ENCODE measurements around the gene PINLYP.
"Not testable (repeated sequence)": the region's sequence is repeated elsewhere in the genome, so short reads cannot be mapped to it uniquely, and the experiment has no call there.

PINLYP gene

DNA sequence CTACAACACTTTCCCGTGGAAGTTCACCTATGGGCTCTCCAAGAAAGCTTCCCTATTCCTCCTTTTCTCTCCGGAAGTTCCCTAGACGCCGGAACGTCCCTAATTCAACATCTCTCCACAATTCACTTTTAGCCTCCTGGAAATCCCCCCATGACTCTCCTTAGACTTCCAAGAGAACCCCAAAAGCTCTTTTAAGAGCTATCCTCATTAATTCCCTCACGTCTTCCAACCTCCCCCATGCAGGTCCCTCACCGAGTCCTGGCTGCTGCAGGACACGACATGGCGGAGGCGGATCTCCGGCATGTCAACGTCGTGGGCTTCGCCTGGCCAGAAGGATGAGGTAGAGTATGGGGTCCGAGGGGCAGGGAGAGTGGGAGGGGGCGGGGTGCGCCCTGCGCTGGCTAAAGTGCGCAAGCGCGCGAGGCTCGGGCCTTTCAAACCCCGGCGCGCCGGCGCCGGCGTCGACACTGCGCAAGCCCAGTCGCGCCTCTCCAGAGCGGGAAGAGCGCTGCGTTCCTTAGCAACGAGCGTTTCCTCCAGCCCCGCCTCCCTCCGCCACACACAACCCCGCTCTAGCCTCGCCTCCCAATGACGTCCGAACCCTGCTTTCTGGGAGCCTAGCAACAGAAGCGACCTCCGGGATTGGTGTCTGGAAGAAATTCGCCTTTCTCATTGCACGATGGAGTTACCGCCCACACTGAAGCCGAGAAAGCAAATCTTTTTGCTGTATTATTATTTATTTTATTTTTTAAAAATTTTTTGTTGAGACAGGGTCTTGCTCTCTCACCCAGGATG, at the start of gene PINLYP, which contains the start of gene XRCC1:
Gene PINLYP, plus strand, starts transcription at position 646 of the 795 bp plus-strand sequence. CDS start 1,391 bp downstream, outside the sequence.
Gene XRCC1, minus strand, starts transcription at position 372 of the 795 bp plus-strand sequence. Its CDS starts 69 bp downstream, at position 303.
- DNase-seq (ENCODE audit: low read depth): peak; percentile 98

DNA sequence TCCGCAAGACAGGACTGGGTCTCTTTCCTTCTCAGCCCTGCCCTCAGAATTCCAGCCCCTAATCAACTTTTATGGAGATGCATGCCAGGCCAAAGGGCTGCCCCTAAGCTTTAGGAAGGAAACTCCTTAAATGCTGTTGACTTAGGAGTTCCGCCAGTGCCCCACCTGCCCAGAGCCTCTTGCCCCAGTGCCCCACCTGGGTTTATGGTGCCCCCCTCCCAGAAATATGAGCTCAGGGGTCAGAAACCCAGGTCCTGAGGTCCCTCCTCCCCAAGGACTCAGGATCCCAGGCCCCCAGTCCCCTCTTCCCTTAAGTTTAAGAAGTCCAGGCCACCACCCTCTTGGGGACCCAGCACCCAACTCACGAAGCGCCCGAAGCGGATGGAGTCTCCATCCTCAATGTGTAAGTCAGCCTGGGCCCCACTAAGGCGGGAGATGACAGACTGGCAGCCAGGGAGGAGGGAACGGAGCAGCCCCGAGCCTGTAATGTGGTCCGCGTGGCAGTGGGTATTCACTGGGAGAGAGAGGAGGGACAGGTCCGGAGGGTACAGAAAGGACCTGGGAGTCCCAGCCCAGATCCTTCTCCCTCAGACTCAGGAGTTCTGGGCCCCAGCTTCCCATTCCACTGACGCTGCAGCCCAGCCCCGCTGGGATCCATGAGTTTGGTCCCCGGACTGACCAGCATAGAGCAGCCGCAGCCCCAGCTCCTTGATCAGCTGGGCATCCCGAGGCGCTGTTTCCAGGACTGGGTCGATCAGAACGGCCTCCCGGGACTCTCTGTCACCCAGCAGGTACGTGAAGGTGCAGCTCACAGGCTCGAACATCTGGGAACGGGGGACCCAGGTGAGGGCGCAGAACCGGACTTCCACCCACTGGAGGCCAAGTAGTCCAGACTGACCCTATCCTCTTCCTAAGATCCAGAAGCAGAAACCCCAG, 49.5 kb upstream of the PINLYP start:
- no peak for DNase-seq (ENCODE audit: low read depth)

DNA sequence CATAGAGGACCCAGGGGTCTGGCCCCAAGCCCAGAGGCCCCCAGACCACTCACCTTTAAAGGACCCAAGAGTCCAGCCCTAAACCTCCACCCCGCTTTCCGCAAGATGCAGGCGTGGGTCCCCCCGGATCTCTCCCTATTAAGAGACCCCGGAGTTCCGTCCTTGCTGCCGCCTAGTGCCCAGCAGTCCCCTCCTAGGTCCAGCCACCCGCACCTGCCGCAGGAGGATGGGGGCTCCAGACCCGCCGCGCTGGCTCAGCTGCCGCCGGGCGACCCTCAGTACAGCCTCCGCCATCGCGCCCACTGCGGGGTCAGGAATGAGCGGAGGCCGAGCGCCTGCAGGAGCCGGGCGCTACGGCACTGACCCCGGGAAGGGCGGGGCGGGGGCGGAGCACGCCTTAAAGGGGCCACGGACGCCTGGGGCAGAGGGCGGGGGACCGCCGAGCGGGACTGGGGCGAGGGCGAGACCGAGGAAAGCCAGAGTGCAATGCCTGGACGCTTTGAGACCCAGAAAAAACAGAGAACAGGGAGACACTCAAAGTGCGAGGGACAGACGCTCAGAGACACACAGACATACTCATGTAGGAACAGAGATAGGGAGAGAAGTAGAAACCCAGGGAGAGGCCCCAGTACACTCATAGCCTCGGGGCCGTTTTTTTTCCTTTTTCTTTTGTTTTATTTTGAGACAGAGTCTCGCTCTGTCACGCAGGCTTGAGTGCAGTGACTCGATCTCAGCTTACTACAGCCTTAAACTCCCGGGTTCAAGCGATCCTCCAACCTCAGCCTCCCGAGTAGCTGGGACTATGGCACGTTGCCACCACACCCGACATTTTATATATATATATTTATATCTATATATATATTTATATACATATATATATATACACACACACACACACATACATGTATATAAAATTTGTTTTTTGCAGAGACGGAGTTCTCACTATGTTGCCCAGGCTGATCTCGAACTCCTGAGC, 48.4 kb upstream of the PINLYP start, which contains the start of gene ETHE1:
Gene ETHE1, minus strand, starts transcription at position 318 of the 976 bp plus-strand sequence. Its CDS starts 24 bp downstream, at position 294.
- peak; percentile 63 for DNase-seq (ENCODE audit: low read depth)

- DNase-seq (ENCODE audit: low read depth): peak; percentile 21
Measured at GRCh38 chr19:43527860-43528622, 47.6 kb upstream of the PINLYP start.

DNA sequence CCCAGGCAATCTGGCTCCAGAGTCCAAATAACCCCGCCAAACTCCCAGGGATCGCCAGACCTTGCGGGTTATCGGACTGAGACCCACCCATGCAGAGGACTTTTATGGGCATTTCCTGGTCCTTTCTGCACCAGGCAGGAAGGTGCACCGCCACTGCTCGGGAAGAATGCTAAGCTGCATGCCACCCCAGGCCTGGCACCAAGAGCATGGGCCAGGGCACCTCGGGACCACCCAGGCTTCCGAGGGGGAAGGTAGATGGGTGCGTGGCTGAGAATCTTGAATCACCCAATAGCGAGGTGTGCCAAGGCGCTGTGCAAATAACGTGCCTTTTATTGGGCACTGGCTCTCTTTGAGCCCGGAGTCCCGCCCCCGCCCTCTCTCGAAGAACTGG, 43.0 kb upstream of the PINLYP start:
- DNase-seq (ENCODE audit: low read depth): no peak

DNA sequence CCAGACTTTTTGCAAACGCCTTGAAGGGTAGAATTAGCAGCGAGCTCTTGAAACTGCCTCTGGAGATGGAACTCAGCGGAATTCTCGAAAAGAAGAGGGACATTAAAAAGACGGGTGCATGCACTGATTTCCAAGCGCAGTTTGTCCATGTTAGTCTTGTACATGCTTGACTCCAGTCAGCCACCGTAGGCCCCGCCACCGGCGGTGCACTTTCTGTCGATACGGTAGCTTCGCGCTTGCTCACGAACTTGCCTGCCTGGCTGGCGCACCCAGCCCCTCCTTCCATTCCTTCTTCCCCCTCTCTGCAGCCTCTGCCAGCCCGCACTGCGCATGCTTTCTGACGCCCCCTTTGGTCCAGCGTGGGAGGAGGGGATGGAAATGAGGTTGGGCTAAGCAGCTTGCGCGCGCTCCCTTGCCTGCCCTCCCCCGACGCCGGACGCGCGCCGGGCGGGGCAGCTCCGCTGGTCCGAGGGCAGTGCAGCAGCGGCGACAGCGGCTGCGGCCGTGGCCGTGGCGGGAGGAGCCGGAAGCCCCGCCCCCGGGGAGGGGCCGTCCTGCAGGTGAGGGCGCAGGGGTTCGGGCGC, 42.5 kb upstream of the PINLYP start, which contains the start of gene ZNF575:
Gene ZNF575, plus strand, starts transcription at position 227 of the 584 bp plus-strand sequence. CDS start 1,235 bp downstream, outside the sequence.
- peak; percentile 94 for DNase-seq (ENCODE audit: low read depth)

- peak; percentile 100 for DNase-seq (ENCODE audit: low read depth)
Measured at GRCh38 chr19:43533546-43534304, 41.9 kb upstream of the PINLYP start.

GRCh38 chr19:43534305-43534815, 41.2 kb upstream of the PINLYP start:
- DNase-seq (ENCODE audit: low read depth): no peak

DNA sequence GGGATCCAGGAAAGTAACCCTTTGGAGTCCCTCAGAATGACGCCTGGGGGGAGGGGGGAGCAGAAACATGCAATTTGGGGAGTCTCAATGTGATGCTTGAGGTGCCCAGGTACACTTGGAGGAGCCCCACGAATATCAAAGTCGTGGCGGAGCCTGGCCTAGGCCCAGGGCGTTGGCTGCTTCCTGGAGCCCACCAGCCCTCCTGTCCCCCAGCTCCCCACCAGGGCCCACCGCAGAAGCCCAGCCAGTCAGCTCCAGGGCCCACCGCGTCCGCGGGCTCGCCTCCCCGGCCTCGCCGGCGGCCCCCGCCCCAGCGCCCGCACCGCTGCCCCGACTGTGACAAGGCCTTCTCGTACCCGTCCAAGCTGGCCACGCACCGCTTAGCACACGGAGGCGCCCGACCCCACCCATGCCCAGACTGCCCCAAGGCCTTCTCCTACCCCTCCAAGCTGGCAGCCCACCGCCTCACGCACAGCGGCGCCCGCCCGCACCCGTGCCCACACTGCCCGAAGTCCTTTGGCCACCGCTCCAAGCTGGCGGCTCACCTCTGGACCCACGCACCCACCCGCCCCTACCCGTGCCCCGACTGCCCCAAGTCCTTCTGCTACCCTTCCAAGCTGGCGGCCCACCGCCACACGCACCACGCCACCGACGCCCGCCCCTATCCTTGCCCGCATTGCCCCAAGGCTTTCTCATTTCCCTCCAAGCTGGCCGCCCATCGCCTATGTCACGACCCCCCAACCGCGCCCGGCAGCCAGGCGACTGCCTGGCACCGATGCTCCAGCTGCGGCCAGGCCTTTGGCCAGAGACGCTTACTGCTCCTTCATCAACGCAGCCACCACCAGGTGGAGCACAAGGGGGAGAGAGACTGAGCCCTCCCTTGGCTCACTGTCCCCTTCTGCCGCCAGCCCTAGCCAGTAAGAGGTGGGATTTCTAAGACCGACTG, 40.5 kb upstream of the PINLYP start:
- peak; percentile 62 for DNase-seq (ENCODE audit: low read depth)

DNA sequence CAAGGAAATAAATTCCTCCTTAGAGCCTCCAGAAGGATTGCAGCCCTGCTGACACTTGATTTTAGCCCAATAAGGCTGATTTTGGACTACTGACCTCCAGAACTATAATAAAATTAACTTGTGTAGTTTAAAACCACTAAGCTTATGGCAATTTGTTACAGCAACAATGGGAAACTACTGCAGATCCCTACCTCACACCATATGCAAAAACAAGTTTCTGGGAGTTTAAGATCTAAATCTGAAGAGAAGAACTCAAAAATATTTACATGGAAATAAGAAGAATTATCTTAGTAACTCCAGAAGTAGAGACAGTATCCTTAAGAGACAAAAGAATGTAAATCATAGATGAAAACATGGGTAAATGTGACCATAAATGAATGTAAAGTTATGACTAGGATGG, 36.7 kb upstream of the PINLYP start:
- DNase-seq (ENCODE audit: low read depth): no peak

DNA sequence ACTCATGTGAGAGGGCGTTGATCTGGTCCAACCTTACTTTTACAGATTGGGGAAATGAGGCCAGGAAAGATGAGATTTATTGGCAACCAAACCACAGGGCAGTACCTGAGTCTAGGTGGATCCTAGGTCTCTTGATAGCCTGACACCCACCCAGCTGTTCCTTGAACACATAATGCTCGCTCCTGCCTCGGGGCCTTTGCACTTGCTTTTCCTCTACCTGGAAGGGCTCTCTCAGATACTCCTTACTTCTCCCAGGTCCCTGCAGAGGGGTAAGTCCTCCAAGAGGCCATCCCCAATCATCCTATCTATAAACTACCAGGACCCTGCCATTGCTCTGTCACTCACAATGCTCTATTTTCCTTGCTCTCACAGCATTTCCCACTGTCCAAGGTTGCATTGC, 35.2 kb upstream of the PINLYP start:
- no peak for DNase-seq (ENCODE audit: low read depth)

- DNase-seq (ENCODE audit: low read depth): no peak
Measured at GRCh38 chr19:43541920-43542650, 33.5 kb upstream of the PINLYP start.

GRCh38 chr19:43544077-43544476, 31.5 kb upstream of the PINLYP start:
- DNase-seq (ENCODE audit: low read depth): no peak

GRCh38 chr19:43545276-43545675, 30.3 kb upstream of the PINLYP start:
- no peak for DNase-seq (ENCODE audit: low read depth)

- no peak for DNase-seq (ENCODE audit: low read depth)
Measured at GRCh38 chr19:43545981-43546380, 29.6 kb upstream of the PINLYP start.

DNA sequence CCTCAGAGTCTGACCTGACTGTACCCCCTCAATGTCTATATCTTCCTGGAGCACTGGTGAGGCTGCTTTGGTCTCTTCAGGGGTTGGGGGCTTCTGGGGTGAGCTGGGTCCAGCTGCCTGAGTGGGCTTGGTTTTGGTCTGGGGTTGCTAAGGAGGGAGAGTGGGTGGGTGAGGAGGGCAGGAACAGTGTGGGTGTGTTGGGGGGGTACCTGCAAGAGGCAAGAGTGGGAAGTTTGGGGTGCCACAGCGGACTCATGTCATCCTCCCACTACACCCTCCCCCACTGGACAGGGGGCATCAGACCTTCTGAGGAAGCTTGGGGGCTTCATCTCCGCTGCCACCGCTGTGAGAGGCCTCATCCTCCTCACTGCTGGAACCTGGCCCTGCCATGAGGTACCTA, 29.0 kb upstream of the PINLYP start:
- DNase-seq (ENCODE audit: low read depth): no peak

DNA sequence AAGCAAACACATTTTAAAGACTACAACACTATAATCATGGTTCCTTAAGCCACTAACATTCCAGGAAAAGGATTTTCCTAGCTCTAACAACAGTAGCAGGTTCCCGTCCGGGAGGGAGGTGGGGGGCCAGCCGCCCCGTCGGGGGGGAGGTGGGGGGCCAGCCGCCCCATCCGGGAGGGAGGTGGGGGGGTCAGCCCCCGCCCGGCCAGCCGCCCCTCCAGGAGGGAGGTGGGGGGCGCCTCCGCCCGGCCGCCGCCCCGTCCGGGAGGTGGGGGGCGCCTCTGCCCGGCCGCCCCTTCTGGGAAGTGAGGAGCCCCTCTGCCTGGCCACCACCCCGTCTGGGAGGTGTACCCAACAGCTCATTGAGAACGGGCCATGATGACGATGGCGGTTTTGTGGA, 27.7 kb upstream of the PINLYP start:
- not testable (repeated sequence) for DNase-seq (ENCODE audit: low read depth)

Data from fibroblast of gingiva (primary cell).